Measurements from ENCODE around the gene MC1R.
"Not testable (repeated sequence)": the region's sequence is repeated elsewhere in the genome, so short reads cannot be mapped to it uniquely, and the experiment has no call there.

The MC1R gene

GRCh38 chr16:89964201-89964600 lies 45.5 kb downstream of the MC1R start:
- no peak for DNase-seq

- DNase-seq, result no peak
Observed at GRCh38 chr16:89965447-89966225, 47.0 kb downstream of the MC1R start.

- no peak for DNase-seq
Observed at GRCh38 chr16:89966756-89967155, 48.1 kb downstream of the MC1R start.

GRCh38 chr16:89967436-89967835 lies 48.8 kb downstream of the MC1R start:
- not testable (repeated sequence) for DNase-seq

- DNase-seq, result not testable (repeated sequence)
Observed at GRCh38 chr16:89968074-89968473, 49.4 kb downstream of the MC1R start.

- DNase-seq, result no peak
Observed at GRCh38 chr16:89969741-89970410, 51.2 kb downstream of the MC1R start.
